SK-N-SH treated with all-trans-retinoic acid at 6 μM for 48 hours (cell line): ENCODE results near the gene ADAM8.

Experiments
- ATAC-seq: fragments of 200-7000 bp; cut with Tn5 transposase; 3 replicates; pipeline ENCODE4 v1.9.1; 2020; ENCODE audit warnings: mild to moderate bottlenecking, moderate library complexity
- ARNTL ChIP-seq: fragments of 450-650 bp; formaldehyde crosslinking; IDR thresholded peaks from 2 replicates; pipeline ENCODE4 v1.5.0; 2020; ENCODE audit warnings: low read depth, mild to moderate bottlenecking, moderate library complexity, borderline replicate concordance
- BACH2 ChIP-seq: fragments of 250-450 bp; sonication (Bioruptor Pico); IDR thresholded peaks from 2 replicates; pipeline ENCODE4 v1.9.0; 2021; ENCODE audit warnings: mild to moderate bottlenecking, borderline replicate concordance
- CREB5 ChIP-seq: fragments of 250-450 bp; sonication (Bioruptor Pico); IDR thresholded peaks from 2 replicates; pipeline ENCODE4 v1.5.1; 2020; ENCODE audit warnings: low read depth, mild to moderate bottlenecking, moderate library complexity
- CSDC2 ChIP-seq: fragments of 250-450 bp; sonication (Bioruptor Pico); IDR thresholded peaks from 2 replicates; pipeline ENCODE4 v1.5.0; 2020; ENCODE audit warnings: mild to moderate bottlenecking, moderate library complexity
- CSRNP3 ChIP-seq: fragments of 250-450 bp; sonication (Bioruptor Pico); IDR thresholded peaks from 2 replicates; pipeline ENCODE4 v1.5.1; 2021; ENCODE audit warnings: mild to moderate bottlenecking, moderate library complexity
- ESRRG ChIP-seq: fragments of 250-450 bp; sonication (Bioruptor Pico); IDR thresholded peaks from 2 replicates; pipeline ENCODE4 v1.6.1; 2021; ENCODE audit warnings: mild to moderate bottlenecking
- GLIS3 ChIP-seq: fragments of 250-450 bp; sonication (Bioruptor Pico); IDR thresholded peaks from 2 replicates; pipeline ENCODE4 v1.5.0; 2020; ENCODE audit warnings: mild to moderate bottlenecking, moderate library complexity
- OSR1 ChIP-seq: fragments of 250-450 bp; sonication (Bioruptor Pico); IDR thresholded peaks from 2 replicates; pipeline ENCODE4 v1.8.0; 2022; ENCODE audit warnings: moderate library complexity, mild to moderate bottlenecking, inconsistent platforms
- PATZ1 ChIP-seq: fragments of 250-450 bp; sonication (Bioruptor Pico); IDR thresholded peaks from 2 replicates; pipeline ENCODE4 v1.8.0; 2020; ENCODE audit warnings: mild to moderate bottlenecking, moderate library complexity, borderline replicate concordance
- POU6F1 ChIP-seq: fragments of 250-450 bp; sonication (Bioruptor Pico); IDR thresholded peaks from 2 replicates; pipeline ENCODE4 v1.8.0; 2021; ENCODE audit warnings: low read depth, mild to moderate bottlenecking, moderate library complexity, borderline replicate concordance
- RARB ChIP-seq: fragments of 250-450 bp; sonication (Bioruptor Pico); IDR thresholded peaks from 2 replicates; pipeline ENCODE4 v1.8.0; 2021; ENCODE audit warnings: mild to moderate bottlenecking, moderate library complexity
- SNAI2 ChIP-seq: fragments of 250-450 bp; sonication (Bioruptor Pico); IDR thresholded peaks from 2 replicates; pipeline ENCODE4 v1.5.0; 2020; ENCODE audit warnings: mild to moderate bottlenecking, moderate library complexity
- TCF4 ChIP-seq: fragments of 250-450 bp; sonication (Bioruptor Pico); IDR thresholded peaks from 2 replicates; pipeline ENCODE4 v1.8.0; 2021; ENCODE audit warnings: mild to moderate bottlenecking, moderate library complexity, borderline replicate concordance
- TOX ChIP-seq: fragments of 250-450 bp; sonication (Bioruptor Pico); IDR thresholded peaks from 2 replicates; pipeline ENCODE4 v1.8.0; 2021; ENCODE audit warnings: mild to moderate bottlenecking, moderate library complexity, borderline replicate concordance
- ZC3H10 ChIP-seq: fragments of 250-450 bp; sonication (Bioruptor Pico); IDR thresholded peaks from 2 replicates; pipeline ENCODE4 v1.5.1; 2021; ENCODE audit warnings: mild to moderate bottlenecking, moderate library complexity
- ZFP3 ChIP-seq: fragments of 250-450 bp; sonication (Bioruptor Pico); IDR thresholded peaks from 2 replicates; pipeline ENCODE4 v1.5.0; 2020; ENCODE audit warnings: mild to moderate bottlenecking, moderate library complexity
- ZFP30 ChIP-seq: fragments of 450-650 bp; formaldehyde crosslinking; IDR thresholded peaks from 2 replicates; pipeline ENCODE4 v1.5.0; 2022; ENCODE audit warnings: mild to moderate bottlenecking, moderate library complexity
- ZNF565 ChIP-seq: fragments of 450-650 bp; formaldehyde crosslinking; conservative IDR thresholded peaks from 2 replicates; pipeline ENCODE4 v1.5.0; 2020; ENCODE audit warnings: low read depth, mild to moderate bottlenecking, moderate library complexity
- ZNF8 ChIP-seq: fragments of 450-650 bp; formaldehyde crosslinking; IDR thresholded peaks from 2 replicates; pipeline ENCODE4 v1.5.0; 2020; ENCODE audit warnings: mild to moderate bottlenecking, moderate library complexity

The ADAM8 gene

GRCh38 chr10:133216776-133217175, 59.9 kb downstream of the ADAM8 start:
- peak; percentile 25 for ATAC-seq
- TF ChIP-seq TOX (no peak), POU6F1 (CRISPR knock-in tag) (no peak), ZNF8 (no peak), ARNTL (CRISPR knock-in tag) (no peak), ZC3H10 (CRISPR knock-in tag) (no peak), CSDC2 (CRISPR knock-in tag) (no peak), ZFP3 (CRISPR knock-in tag) (no peak), GLIS3 (no peak), ESRRG (CRISPR knock-in tag) (no peak), RARB (CRISPR knock-in tag) (no peak), OSR1 (CRISPR knock-in tag) (no peak), BACH2 (CRISPR knock-in tag) (no peak), ZNF565 (CRISPR knock-in tag) (no peak), SNAI2 (CRISPR knock-in tag) (no peak), CSRNP3 (CRISPR knock-in tag) (no peak), ZFP30 (CRISPR knock-in tag) (no peak)

- ATAC-seq, result no peak
- TF ChIP-seq ZFP3 (CRISPR knock-in tag) (no peak), ZNF565 (CRISPR knock-in tag) (no peak), PATZ1 (CRISPR knock-in tag) (no peak)
- TF ChIP-seq, all 23 proteins: peak for 0
Observed at GRCh38 chr10:133215586-133215985, 61.1 kb downstream of the ADAM8 start.

GRCh38 chr10:133214468-133215410, 61.9 kb downstream of the ADAM8 start:
- no peak for ATAC-seq
- no peak for TF ChIP-seq PATZ1 (CRISPR knock-in tag)
- TF ChIP-seq CREB5 (CRISPR knock-in tag), result no peak
- TF ChIP-seq ESRRG (CRISPR knock-in tag), result no peak
- no peak for TF ChIP-seq TCF4 (CRISPR knock-in tag)
- TF ChIP-seq BACH2 (CRISPR knock-in tag), result no peak
